Gastrocnemius medialis (tissue), 4 donors: ENCODE results near the gene PRTN3. TPM values are rescaled to one million over a fixed set of nuclear protein-coding genes. Genes with fewer than 3 reads are reported as not detected.

Experiments used
- ATAC-seq, 2 donors: fragments of 150-250 bp; one replicate each; pipeline ENCODE4 v1.9.1; 2016
- DNase-seq, 2 donors: peaks; one replicate each; pipeline ENCODE4 v3.0.0-alpha.2; 2019
- H3K27ac ChIP-seq, 4 donors: fragments of 200-600 bp; sonication (generic); 1 replicate in 1 of 4; 2 replicates in 3 of 4; pipeline ENCODE4 v1.5.1; 2016 to 2018; ENCODE audit warnings: mild to moderate bottlenecking in 2 of 4, moderate library complexity in 1 of 4
- H3K27me3 ChIP-seq, 3 donors: fragments of 200-600 bp; sonication (generic) in 2 of 3; 1 replicate in 1 of 3; 2 replicates in 2 of 3; pipeline versions ENCODE4 v1.5.1 to v1.6.0; 2016 to 2019; ENCODE audit warnings: mild to moderate bottlenecking in 1 of 3, moderate library complexity in 1 of 3
- H3K36me3 ChIP-seq, 2 donors: fragments of 200-600 bp; sonication (generic) in 1 of 2; one replicate each; pipeline ENCODE4 v1.5.1; 2017 to 2018
- H3K4me1 ChIP-seq, 2 donors: fragments of 200-600 bp; sonication (generic) in 1 of 2; one replicate each; pipeline ENCODE4 v1.5.1; 2016 to 2017; ENCODE audit warnings: mild to moderate bottlenecking in 2 of 2
- H3K4me3 ChIP-seq, 4 donors: fragments of 200-600 bp; sonication (generic) in 3 of 4; 1 replicate in 1 of 4; 2 replicates in 3 of 4; pipeline ENCODE4 v1.5.1; 2016 to 2019; ENCODE audit warnings: mild to moderate bottlenecking in 2 of 4
- H3K9me3 ChIP-seq, 3 donors: fragments of 200-600 bp; sonication (generic) in 2 of 3; 1 replicate in 1 of 3; 2 replicates in 2 of 3; pipeline ENCODE4 v1.5.1; 2016 to 2019
- CTCF ChIP-seq, 5 experiments: fragments of 450-650 bp in 3 of 5; fragments of 200-600 bp in 2 of 5; sonication (generic) in 2 of 5; IDR thresholded peaks in 4 of 5; conservative IDR thresholded peaks in 1 of 5; 1 replicate in 4 of 5; 2 replicates in 1 of 5; pipeline ENCODE4 v1.5.1; 2016 to 2019; ENCODE audit warnings: antibody characterized with exemption in 5 of 5, mild to moderate bottlenecking in 3 of 5, moderate library complexity in 3 of 5
- POLR2A ChIP-seq, 2 donors: fragments of 450-650 bp; IDR thresholded peaks; one replicate each; pipeline ENCODE4 v1.6.1; 2017; ENCODE audit warnings: antibody characterized with exemption in 2 of 2, mild to moderate bottlenecking in 2 of 2, moderate library complexity in 2 of 2
- in situ Hi-C, 4 donors: fragments of 200-750 bp; cut with MboI; loops; one replicate each; pipeline versions ENCODE4 v1.15.0 to v1.8.0; 2017; ENCODE audit warnings: low sequenced_read_pairs in 4 of 4
- intact Hi-C: fragments of 100-400 bp; cut with DNase I; formaldehyde crosslinking; loops from one replicate; pipeline ENCODE4 v1.15.1; 2023; ENCODE audit warnings: low total_unique reads
- total RNA-seq, 4 donors: library from RNA; depleted of rRNA; stranded (reverse); fragments of >200 nt; gene quantifications; one replicate each; pipeline versions ENCODE4 v1.1.0 to v1.2.3, GENCODE V29; 2016

The PRTN3 gene
- total RNA-seq, 4 donors from 2014 or later, result 0.51 TPM; not detected in 3

- ATAC-seq, result no peak
- Histone ChIP-seq H3K27ac (no peak overlapping the region), H3K4me3 (no peak overlapping the region), H3K36me3 (no peaks in the 10 kb centered on the region), H3K27me3 (peaks cover 26 to 42% (median 36%) of the 10 kb centered on the region in 3 donors), H3K4me1 (peaks cover 0 to 3% of the 10 kb centered on the region in 2 donors), H3K9me3 (no peaks in the 10 kb centered on the region)
- intact Hi-C loops, result no loop called here
- DNase-seq, result no peak
- in situ Hi-C loops, result no loop called here
- TF ChIP-seq POLR2A (IDR thresholded peaks at IDR 0.05) (no peak), CTCF (IDR thresholded peaks at IDR 0.05 in 4 of 5, conservative IDR thresholded peaks at IDR 0.05 in 1 of 5) (no peak)
These were observed 17.2 kb upstream of the PRTN3 start for GRCh38 chr19:823565-824121.

GRCh38 chr19:824885-825284, 15.9 kb upstream of the PRTN3 start:
- Histone ChIP-seq H3K4me1 (peaks cover 0 to 3% of the 10 kb centered on the region in 2 donors), H3K4me3 (no peak overlapping the region), H3K9me3 (no peaks in the 10 kb centered on the region), H3K36me3 (no peaks in the 10 kb centered on the region), H3K27me3 (peaks cover 33 to 44% (median 42%) of the 10 kb centered on the region in 3 donors), H3K27ac (no peak overlapping the region)
- ATAC-seq (no peak), DNase-seq (no peak)
- TF ChIP-seq CTCF (IDR thresholded peaks at IDR 0.05 in 4 of 5, conservative IDR thresholded peaks at IDR 0.05 in 1 of 5) (no peak), POLR2A (IDR thresholded peaks at IDR 0.05) (no peak)
- intact Hi-C loops, result no loop called here
- in situ Hi-C loops, result no loop called here

GRCh38 chr19:825897-826644, 14.7 kb upstream of the PRTN3 start:
- Histone ChIP-seq H3K4me1 (peaks cover 0 to 3% of the 10 kb centered on the region in 2 donors), H3K36me3 (no peaks in the 10 kb centered on the region), H3K27me3 (peaks cover 43 to 55% (median 46%) of the 10 kb centered on the region in 3 donors), H3K9me3 (no peaks in the 10 kb centered on the region), H3K4me3 (no peak overlapping the region), H3K27ac (no peak overlapping the region)
- ATAC-seq (no peak), DNase-seq (no peak)
- TF ChIP-seq POLR2A (IDR thresholded peaks at IDR 0.05) (no peak), CTCF (IDR thresholded peaks at IDR 0.05 in 4 of 5, conservative IDR thresholded peaks at IDR 0.05 in 1 of 5) (no peak)
- intact Hi-C loops, result no loop called here
- in situ Hi-C loops, result no loop called here

- in situ Hi-C loops, result no loop called here
- Histone ChIP-seq H3K27ac (no peak overlapping the region), H3K9me3 (no peaks in the 10 kb centered on the region), H3K27me3 (peaks cover 44 to 56% (median 47%) of the 10 kb centered on the region in 3 donors), H3K4me1 (no peaks in the 10 kb centered on the region), H3K36me3 (no peaks in the 10 kb centered on the region), H3K4me3 (no peak overlapping the region)
- DNase-seq (no peak), ATAC-seq (no peak)
- intact Hi-C loops, result no loop called here
- TF ChIP-seq POLR2A (IDR thresholded peaks at IDR 0.05), result no peak
These were observed 13.5 kb upstream of the PRTN3 start for GRCh38 chr19:827314-827709.

GRCh38 chr19:827710-828321, 13.0 kb upstream of the PRTN3 start, which contains the start of gene AZU1:
TSS of gene AZU1 (plus strand) at chr19:827837. CDS start at chr19:827847, 10 bp downstream.
- TF ChIP-seq CTCF (IDR thresholded peaks at IDR 0.05 in 4 of 5, conservative IDR thresholded peaks at IDR 0.05 in 1 of 5) (no peak), POLR2A (IDR thresholded peaks at IDR 0.05) (no peak)
- no peak for ATAC-seq
- Histone ChIP-seq H3K27ac (no peak within 1 kb of the TSS), H3K27me3 (peaks cover 39 to 53% (median 42%) of the 10 kb centered on the region in 3 donors), H3K4me3 (no peak within 1 kb of the TSS), H3K9me3 (no peaks in the 10 kb centered on the region), H3K4me1 (no peaks in the 10 kb centered on the region), H3K36me3 (no peaks in the 10 kb centered on the region)
- intact Hi-C loops (no loop called here), in situ Hi-C loops (no loop called here)
- DNase-seq, result no peak
